ENCODE measurements around the gene KIF26B.

DNA sequence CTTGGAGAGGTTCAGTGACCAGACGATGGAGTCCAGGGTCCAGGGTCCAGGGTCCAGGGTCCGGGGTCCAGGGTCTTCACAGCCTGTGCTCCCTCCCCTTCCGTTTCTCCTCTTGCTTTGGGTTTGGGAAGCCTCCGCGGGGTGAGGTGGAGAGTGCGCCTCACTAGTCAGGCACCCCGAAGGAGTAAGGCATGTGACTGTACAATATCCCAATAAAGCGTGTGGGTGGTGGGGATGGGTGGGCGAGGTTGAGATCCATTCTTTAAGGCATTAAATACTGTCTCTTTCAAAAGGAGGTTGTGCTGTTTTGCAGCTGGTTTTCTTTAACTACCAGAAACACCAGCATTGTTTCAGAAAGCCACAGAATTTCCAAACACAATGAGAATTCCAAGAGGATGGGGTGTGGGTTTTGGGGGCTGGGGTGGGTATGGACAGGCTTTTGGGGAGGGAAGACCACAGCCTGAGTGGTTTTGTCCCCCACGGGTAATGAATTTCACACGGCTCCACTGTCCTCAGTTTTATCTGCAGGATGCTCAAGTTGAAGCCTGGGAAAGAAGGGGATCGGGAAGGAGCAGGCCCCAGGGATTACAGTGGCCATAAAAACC lies 65.7 kb downstream of the KIF26B start:
- TF ChIP-seq, protein P1, sequence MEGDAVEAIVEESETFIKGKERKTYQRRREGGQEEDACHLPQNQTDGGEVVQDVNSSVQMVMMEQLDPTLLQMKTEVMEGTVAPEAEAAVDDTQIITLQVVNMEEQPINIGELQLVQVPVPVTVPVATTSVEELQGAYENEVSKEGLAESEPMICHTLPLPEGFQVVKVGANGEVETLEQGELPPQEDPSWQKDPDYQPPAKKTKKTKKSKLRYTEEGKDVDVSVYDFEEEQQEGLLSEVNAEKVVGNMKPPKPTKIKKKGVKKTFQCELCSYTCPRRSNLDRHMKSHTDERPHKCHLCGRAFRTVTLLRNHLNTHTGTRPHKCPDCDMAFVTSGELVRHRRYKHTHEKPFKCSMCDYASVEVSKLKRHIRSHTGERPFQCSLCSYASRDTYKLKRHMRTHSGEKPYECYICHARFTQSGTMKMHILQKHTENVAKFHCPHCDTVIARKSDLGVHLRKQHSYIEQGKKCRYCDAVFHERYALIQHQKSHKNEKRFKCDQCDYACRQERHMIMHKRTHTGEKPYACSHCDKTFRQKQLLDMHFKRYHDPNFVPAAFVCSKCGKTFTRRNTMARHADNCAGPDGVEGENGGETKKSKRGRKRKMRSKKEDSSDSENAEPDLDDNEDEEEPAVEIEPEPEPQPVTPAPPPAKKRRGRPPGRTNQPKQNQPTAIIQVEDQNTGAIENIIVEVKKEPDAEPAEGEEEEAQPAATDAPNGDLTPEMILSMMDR (IDR thresholded peaks at IDR 0.05) = no peak
- TF ChIP-seq POLR2A (IDR thresholded peaks at IDR 0.05) = no peak
